ENCODE results near the gene DOCK2. TPM values are rescaled to one million over a fixed set of nuclear protein-coding genes. Genes with fewer than 3 reads are reported as not detected.
A peak's percentile ranks its signal among the peaks of the same experiment; 100 is the strongest.
"Not testable (repeated sequence)": the region's sequence is repeated elsewhere in the genome, so short reads cannot be mapped to it uniquely, and the experiment has no call there.

DOCK2 gene
- total RNA-seq, 2 experiments from 2014 or later: 189 to 198 TPM

DNA sequence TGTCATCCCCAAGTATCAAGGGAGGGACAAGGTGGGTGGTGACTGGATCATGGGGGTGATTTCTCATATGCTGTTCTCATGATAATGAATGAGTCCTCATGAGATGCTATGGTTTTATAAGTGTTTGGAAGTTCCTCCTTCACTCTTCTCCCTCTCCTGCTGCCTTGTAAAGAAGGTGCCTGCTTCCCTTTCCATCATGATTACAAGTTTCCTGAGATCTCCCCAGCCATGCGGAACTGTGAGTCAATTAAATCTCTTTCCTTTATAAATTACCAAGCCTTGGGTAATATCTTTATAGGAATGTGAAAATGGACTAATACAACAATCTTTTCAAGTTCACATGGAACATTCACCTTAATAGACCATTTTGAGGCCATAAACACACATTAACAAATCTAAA is 21.5 kb upstream of the DOCK2 start:
- no peak for DNase-seq
- POLR2A ChIA-PET: no interaction called here
- H3K27ac Mint-ChIP-seq: no peak overlapping the region
- peaks cover 6% of the 10 kb centered on the region for H3K9me3 Mint-ChIP-seq (ENCODE audit: low read depth)
- intact Hi-C loops (cut with DNase I, micrococcal nuclease): no loop called here
- H3K4me3 Mint-ChIP-seq: no peak overlapping the region
- H3K4me1 Mint-ChIP-seq: no peaks in the 10 kb centered on the region
- H3K36me3 Mint-ChIP-seq (ENCODE audit: low read depth): peaks cover 4% of the 10 kb centered on the region
- CTCF ChIA-PET: interaction anchor here (0.6 kb wide), 1 partner anchor 146 kb away, joined by 3 read pairs; no protein-coding TSS in a partner anchor
- no peak for ATAC-seq
- H3K27me3 Mint-ChIP-seq: peaks cover 16% of the 10 kb centered on the region

DNA sequence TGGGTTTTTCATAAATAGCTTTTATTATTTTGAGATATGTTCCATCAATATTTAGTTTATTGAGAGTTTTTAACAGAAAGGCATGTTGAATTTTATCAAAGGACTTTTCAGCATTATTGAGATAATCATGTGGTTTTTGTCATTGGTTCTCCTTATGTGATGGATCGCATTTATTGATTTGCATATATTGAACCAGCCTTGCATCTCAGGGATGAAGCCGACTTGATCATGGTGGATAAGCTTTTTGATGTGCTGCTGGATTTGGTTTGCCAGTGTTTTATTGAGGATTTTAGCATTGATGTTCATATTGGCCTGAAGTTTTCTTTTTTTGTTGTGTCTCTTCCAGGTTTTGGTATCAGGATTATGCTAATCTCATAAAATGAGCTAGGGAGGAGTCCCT is 12.8 kb upstream of the DOCK2 start:
- intact Hi-C loops (cut with DNase I, micrococcal nuclease): loop anchor here in 1 of 2 experiments (2.0 kb wide), 1 partner anchor 50 kb away; no protein-coding TSS in a partner anchor
- CTCF ChIA-PET: interaction anchor here (0.9 kb wide), 1 partner anchor 28 kb away, joined by 4 read pairs; no protein-coding TSS in a partner anchor
- H3K4me1 Mint-ChIP-seq; POLR2A ChIA-PET; DNase-seq; H3K9me3 Mint-ChIP-seq (ENCODE audit: low read depth); H3K36me3 Mint-ChIP-seq (ENCODE audit: low read depth); H3K27me3 Mint-ChIP-seq; H3K4me3 Mint-ChIP-seq; H3K27ac Mint-ChIP-seq; ATAC-seq: not testable (repeated sequence)

DNA sequence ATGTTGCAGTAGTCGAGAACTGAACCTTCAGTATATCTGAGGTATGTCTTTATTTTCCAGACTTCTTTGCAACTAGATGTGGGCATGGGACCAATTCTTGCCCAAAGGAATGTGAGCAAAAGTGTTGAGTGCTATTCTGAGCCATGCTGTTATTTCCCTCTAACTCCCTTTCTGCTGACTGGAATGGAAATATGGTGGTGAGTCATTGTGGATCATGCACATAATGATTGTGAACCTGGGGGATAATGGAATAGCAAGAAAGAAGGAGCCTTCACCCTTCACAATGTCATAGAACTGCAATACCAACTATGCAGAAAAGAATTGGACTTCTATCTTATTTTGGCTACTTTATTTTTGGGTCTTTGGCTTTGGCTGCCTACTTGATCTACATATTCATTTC is 10.3 kb upstream of the DOCK2 start:
- ChIA-PET POLR2A (no interaction called here), CTCF (no interaction called here)
- no peaks in the 10 kb centered on the region for H3K9me3 Mint-ChIP-seq (ENCODE audit: low read depth)
- H3K27ac Mint-ChIP-seq: no peak overlapping the region
- no peak for ATAC-seq
- peaks cover 5% of the 10 kb centered on the region for H3K27me3 Mint-ChIP-seq
- intact Hi-C loops (cut with DNase I, micrococcal nuclease): no loop called here
- no peak for DNase-seq
- no peak overlapping the region for H3K4me3 Mint-ChIP-seq
- peaks cover 4% of the 10 kb centered on the region for H3K4me1 Mint-ChIP-seq
- H3K36me3 Mint-ChIP-seq (ENCODE audit: low read depth): no peaks in the 10 kb centered on the region

- no peak for ATAC-seq
- POLR2A ChIA-PET: no interaction called here
- no peak overlapping the region for H3K27ac Mint-ChIP-seq
Measured at GRCh38 chr5:169627551-169627950, 9.5 kb upstream of the DOCK2 start.

DNA sequence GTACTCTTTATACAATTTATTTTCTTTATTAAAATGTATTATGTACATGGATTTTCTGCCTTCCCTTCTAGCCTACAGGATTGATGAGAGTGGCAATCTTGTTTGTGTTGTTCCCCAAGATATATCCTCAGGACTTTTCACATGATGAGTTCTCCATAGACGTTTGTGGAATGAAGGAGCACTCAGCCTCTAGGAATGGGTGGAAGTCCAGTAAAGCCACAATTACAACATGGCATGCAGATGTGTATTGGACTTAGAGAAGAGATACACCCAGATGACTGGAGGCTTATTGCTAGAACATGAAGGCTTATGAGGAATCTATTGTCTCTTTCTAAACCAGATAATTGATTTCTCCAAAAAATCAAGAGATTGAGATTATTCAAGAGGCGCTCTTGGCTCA is 8.2 kb upstream of the DOCK2 start:
- POLR2A ChIA-PET: no interaction called here

More at GRCh38 chr5:169627551-169627950, 9.5 kb upstream of the DOCK2 start:
- DNase-seq: no peak
- intact Hi-C loops (cut with DNase I, micrococcal nuclease): no loop called here
- CTCF ChIA-PET: interaction anchor here (1.1 kb wide), 1 partner anchor 21 kb away, joined by 3 read pairs; no protein-coding TSS in a partner anchor
- Mint-ChIP-seq H3K4me3 (no peak overlapping the region), H3K36me3 (ENCODE audit: low read depth) (no peaks in the 10 kb centered on the region), H3K4me1 (peaks cover 4% of the 10 kb centered on the region), H3K9me3 (ENCODE audit: low read depth) (no peaks in the 10 kb centered on the region), H3K27me3 (peaks cover 5% of the 10 kb centered on the region)

GRCh38 chr5:169629847-169630548 is 7.1 kb upstream of the DOCK2 start:
- CTCF ChIA-PET: interaction anchor here (1.3 kb wide), 1 partner anchor 25 kb away, joined by 7 read pairs; no protein-coding TSS in a partner anchor
- no peak overlapping the region for H3K27ac Mint-ChIP-seq
- ATAC-seq (peak; percentile 91), DNase-seq (peak; percentile 39)
- H3K9me3 Mint-ChIP-seq (ENCODE audit: low read depth): peaks cover 3% of the 10 kb centered on the region
- no peaks in the 10 kb centered on the region for H3K36me3 Mint-ChIP-seq (ENCODE audit: low read depth)
- H3K27me3 Mint-ChIP-seq: peaks cover 3% of the 10 kb centered on the region
- peaks cover 4% of the 10 kb centered on the region for H3K4me1 Mint-ChIP-seq
- POLR2A ChIA-PET: no interaction called here
- intact Hi-C loops (cut with DNase I, micrococcal nuclease): no loop called here
- H3K4me3 Mint-ChIP-seq: no peak overlapping the region

More for the DNA sequence above, 8.2 kb upstream of the DOCK2 start:
- no peaks in the 10 kb centered on the region for H3K9me3 Mint-ChIP-seq (ENCODE audit: low read depth)
- H3K36me3 Mint-ChIP-seq (ENCODE audit: low read depth): no peaks in the 10 kb centered on the region
- intact Hi-C loops (cut with DNase I, micrococcal nuclease): no loop called here
- peaks cover 4% of the 10 kb centered on the region for H3K4me1 Mint-ChIP-seq
- H3K27me3 Mint-ChIP-seq: peaks cover 3% of the 10 kb centered on the region
- no peak overlapping the region for H3K4me3 Mint-ChIP-seq
- no peak for ATAC-seq
- no peak overlapping the region for H3K27ac Mint-ChIP-seq
- CTCF ChIA-PET: interaction anchor here (1.1 kb wide), 1 partner anchor 22 kb away, joined by 3 read pairs; no protein-coding TSS in a partner anchor
- DNase-seq: no peak

- peaks cover 6% of the 10 kb centered on the region for H3K4me1 Mint-ChIP-seq
- no peaks in the 10 kb centered on the region for H3K36me3 Mint-ChIP-seq (ENCODE audit: low read depth)
- no peak overlapping the region for H3K27ac Mint-ChIP-seq
- no peak for DNase-seq
- peaks cover 3% of the 10 kb centered on the region for H3K9me3 Mint-ChIP-seq (ENCODE audit: low read depth)
- H3K27me3 Mint-ChIP-seq: peaks cover 2% of the 10 kb centered on the region
- POLR2A ChIA-PET: no interaction called here
- intact Hi-C loops (cut with DNase I, micrococcal nuclease): no loop called here
- H3K4me3 Mint-ChIP-seq: no peak overlapping the region
- CTCF ChIA-PET: interaction anchor here (0.7 to 1.3 kb wide), 2 partner anchors 24 to 63 kb away, joined by 3 to 7 read pairs; no protein-coding TSS in a partner anchor
- no peak for ATAC-seq
Measured at GRCh38 chr5:169631360-169631759, 5.7 kb upstream of the DOCK2 start.

DNA sequence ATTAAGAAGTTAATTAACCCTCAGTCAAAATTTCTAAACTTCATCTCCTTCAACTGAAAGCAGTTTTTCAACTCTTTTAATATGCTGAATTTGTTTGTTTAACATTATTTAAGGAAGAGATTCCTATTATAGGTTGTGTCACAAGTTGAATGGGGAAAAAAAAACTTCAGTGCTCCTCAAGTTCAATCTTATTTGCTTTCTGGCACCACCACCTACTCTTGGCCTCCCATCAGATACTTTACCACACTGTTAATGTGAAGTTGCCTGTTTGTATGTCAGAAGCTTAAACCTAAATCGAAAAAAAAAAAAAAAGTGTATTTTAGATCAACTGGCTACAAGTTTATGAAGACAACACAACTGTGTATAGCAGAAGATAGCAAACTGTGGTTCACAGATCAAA is 4.1 kb upstream of the DOCK2 start:
- ATAC-seq (no peak), DNase-seq (no peak)
- Mint-ChIP-seq H3K36me3 (ENCODE audit: low read depth) (peaks cover under 1% of the 10 kb centered on the region), H3K27me3 (peaks cover 2% of the 10 kb centered on the region), H3K9me3 (ENCODE audit: low read depth) (peaks cover 3% of the 10 kb centered on the region), H3K4me3 (no peak overlapping the region), H3K4me1 (peaks cover 10% of the 10 kb centered on the region), H3K27ac (no peak overlapping the region)
- ChIA-PET CTCF (no interaction called here), POLR2A (no interaction called here)
- intact Hi-C loops (cut with DNase I, micrococcal nuclease): no loop called here

- Mint-ChIP-seq H3K27ac (no peak overlapping the region), H3K27me3 (no peaks in the 10 kb centered on the region), H3K36me3 (ENCODE audit: low read depth) (peaks cover 17% of the 10 kb centered on the region), H3K4me1 (peaks cover 27% of the 10 kb centered on the region), H3K4me3 (no peak overlapping the region), H3K9me3 (ENCODE audit: low read depth) (peaks cover 13% of the 10 kb centered on the region)
- ChIA-PET POLR2A (no interaction called here), CTCF (interaction anchor here (0.6 to 0.7 kb wide), 2 partner anchors 162 to 632 kb away, joined by 3 read pairs; no protein-coding TSS in a partner anchor)
- intact Hi-C loops (cut with DNase I, micrococcal nuclease): loop anchor here in 1 of 2 experiments (5.0 kb wide), 2 partner anchors 173 to 797 kb away; no protein-coding TSS in a partner anchor
- ATAC-seq (no peak), DNase-seq (no peak)
Measured at GRCh38 chr5:169634606-169635005, 2.5 kb upstream of the DOCK2 start.

GRCh38 chr5:169635936-169636335 is 1.1 kb upstream of the DOCK2 start:
- H3K27me3 Mint-ChIP-seq: no peaks in the 10 kb centered on the region
- DNase-seq: no peak
- intact Hi-C loops (cut with DNase I, micrococcal nuclease): loop anchor here (2.0 to 5.0 kb wide), 3 partner anchors 21 to 799 kb away; no protein-coding TSS in a partner anchor
- H3K27ac Mint-ChIP-seq: no peak overlapping the region
- peak overlapping the region; percentile 89 for H3K4me3 Mint-ChIP-seq
- POLR2A ChIA-PET: interaction anchor here (0.6 to 0.8 kb wide), 2 partner anchors 19 to 76 kb away, joined by 3 to 4 read pairs; no protein-coding TSS in a partner anchor
- H3K36me3 Mint-ChIP-seq (ENCODE audit: low read depth): peaks cover 29% of the 10 kb centered on the region
- H3K4me1 Mint-ChIP-seq: peaks cover 34% of the 10 kb centered on the region
- no peak for ATAC-seq
- peaks cover 14% of the 10 kb centered on the region for H3K9me3 Mint-ChIP-seq (ENCODE audit: low read depth)
- CTCF ChIA-PET: interaction anchor here (0.6 kb wide), 2 partner anchors 24 to 29 kb away, joined by 3 to 5 read pairs; no protein-coding TSS in a partner anchor

DNA sequence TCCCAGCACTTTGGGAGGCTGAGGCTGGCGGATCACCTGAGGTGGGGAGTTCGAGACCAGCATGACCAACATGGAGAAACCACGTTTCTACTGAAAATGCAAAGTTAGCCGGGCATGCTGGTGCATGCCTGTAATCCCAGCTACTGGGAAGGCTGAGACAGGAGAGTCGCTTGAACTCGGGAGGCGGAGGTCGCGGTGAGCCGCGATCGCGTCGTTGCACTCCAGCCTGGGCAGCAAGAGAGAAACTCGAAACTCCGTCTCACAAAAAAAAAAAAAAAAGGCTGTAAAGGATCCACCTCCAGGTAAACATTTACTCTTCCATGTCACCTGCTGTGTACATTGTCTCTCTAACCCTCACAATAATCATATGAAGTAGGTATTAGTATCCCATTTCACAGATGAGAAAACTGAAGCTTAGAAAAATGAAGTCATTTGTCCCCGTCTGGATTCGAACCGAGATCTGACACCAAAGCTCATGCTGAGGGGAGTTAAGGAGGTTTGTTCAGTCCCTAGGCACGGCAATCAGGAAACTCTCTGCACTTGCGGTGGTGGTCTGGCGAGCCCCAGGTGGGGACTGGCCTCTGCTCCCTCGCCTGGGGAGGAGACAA is 494 bp upstream of the DOCK2 start:
- Mint-ChIP-seq H3K4me3 (peak overlapping the region; percentile 89), H3K36me3 (ENCODE audit: low read depth) (peaks cover 34% of the 10 kb centered on the region), H3K27me3 (no peaks in the 10 kb centered on the region), H3K27ac (peak overlapping the region; percentile 92), H3K9me3 (ENCODE audit: low read depth) (peaks cover 14% of the 10 kb centered on the region), H3K4me1 (peaks cover 41% of the 10 kb centered on the region)
- CTCF ChIA-PET: no interaction called here
- POLR2A ChIA-PET: interaction anchor here (0.6 to 1.4 kb wide), 4 partner anchors 13 to 169 kb away, joined by 3 to 4 read pairs (median 4); no protein-coding TSS in a partner anchor
- ATAC-seq (no peak), DNase-seq (no peak)
- intact Hi-C loops (cut with DNase I, micrococcal nuclease): loop anchor here (1.0 to 5.0 kb wide), 6 partner anchors 13 to 799 kb away; partner anchors contain the start of gene SPDL1 (in 2 of the 2)

Data from activated CD4-positive, alpha-beta T cell treated with anti-CD3 and anti-CD28 coated beads for 36 hours (primary cell).